HG03108 (cell line): ENCODE results near the gene ANKRD65.
"Not testable (repeated sequence)": the region's sequence is repeated elsewhere in the genome, so short reads cannot be mapped to it uniquely, and the experiment has no call there.

Source experiments
- ATAC-seq: cut with Tn5 transposase; IDR thresholded peaks from one replicate; pipeline ENCODE4 v1.9.1; 2021; ENCODE audit warnings: moderate library complexity; ENCODE audit not compliant: unreplicated experiment

ANKRD65 gene

GRCh38 chr1:1373815-1374588 lies 47.1 kb downstream of the ANKRD65 start:
- no peak for ATAC-seq

DNA sequence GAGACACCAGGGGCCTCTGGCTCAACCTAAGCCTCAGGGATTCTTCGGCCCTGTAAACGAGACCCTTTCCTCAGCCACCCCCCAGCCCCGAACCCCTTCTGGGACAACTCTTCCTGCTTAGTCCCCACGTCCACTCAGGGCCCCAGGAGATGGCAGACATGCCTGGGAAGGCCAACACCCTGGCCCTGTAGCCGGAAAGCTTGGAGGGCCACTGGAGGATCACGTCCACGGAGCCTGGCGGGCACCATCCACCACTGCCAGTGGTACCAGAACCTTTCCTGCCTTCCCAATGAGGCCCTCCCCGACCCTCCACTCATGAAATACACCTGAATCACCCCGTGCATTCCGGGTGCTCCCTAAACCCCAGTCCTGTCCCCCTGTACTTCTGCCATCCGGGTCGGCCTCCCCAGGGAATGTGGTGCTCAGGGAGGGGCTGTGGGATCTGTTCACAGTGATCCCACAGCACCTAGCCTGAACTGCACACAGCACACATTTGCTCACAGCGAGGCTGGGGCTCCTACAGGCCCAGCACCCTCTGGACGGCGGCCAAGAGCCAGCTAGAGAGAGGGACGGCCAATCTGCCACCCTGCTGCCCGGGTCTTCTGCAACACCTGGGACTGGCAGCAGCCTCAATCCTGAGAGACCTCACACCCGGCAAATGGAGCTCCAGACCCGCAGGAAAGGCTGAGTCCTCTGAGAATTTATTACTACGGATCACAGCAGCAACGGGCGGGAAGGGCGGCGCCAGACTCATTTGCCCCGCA lies 47.8 kb downstream of the ANKRD65 start:
- ATAC-seq: no peak

GRCh38 chr1:1371746-1372711 lies 49.0 kb downstream of the ANKRD65 start:
- ATAC-seq: no peak

- no peak for ATAC-seq
These were observed 49.7 kb downstream of the ANKRD65 start for GRCh38 chr1:1371364-1371745.

DNA sequence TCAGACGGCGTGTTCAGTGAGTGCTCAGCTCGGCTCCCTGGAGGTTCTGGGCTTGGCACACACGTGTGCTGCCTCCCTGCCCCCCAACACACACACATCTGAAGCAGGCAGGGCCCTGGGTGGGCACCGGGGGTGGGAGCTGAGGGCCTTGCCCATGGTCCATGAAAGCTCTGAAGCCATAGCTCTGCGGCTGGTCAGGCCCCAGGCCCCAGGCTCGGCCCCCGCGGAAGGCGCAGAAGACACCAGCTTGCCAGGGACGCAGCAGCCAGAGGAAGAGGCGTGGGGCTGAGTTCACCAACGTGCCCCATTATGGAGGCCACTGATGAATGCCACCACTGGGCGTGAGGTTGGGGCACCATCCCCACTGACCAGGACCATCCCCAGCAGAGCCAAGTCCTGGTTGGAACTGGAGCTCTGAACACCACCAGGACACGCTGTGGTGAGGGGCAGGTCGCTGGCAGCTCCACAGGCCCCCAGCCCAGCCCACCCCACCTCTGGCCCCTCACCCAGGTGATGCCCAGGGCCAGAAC lies 50.2 kb downstream of the ANKRD65 start:
- ATAC-seq: no peak

GRCh38 chr1:1370094-1370493 lies 51.0 kb downstream of the ANKRD65 start:
- not testable (repeated sequence) for ATAC-seq
